Measurements from ENCODE around the gene SOCS2.

GRCh38 chr12:93577222-93577621 is 4.7 kb downstream of the SOCS2 start:
- no peak for TF ChIP-seq EZH2 (IDR thresholded peaks at IDR 0.05)
- TF ChIP-seq, protein P1, sequence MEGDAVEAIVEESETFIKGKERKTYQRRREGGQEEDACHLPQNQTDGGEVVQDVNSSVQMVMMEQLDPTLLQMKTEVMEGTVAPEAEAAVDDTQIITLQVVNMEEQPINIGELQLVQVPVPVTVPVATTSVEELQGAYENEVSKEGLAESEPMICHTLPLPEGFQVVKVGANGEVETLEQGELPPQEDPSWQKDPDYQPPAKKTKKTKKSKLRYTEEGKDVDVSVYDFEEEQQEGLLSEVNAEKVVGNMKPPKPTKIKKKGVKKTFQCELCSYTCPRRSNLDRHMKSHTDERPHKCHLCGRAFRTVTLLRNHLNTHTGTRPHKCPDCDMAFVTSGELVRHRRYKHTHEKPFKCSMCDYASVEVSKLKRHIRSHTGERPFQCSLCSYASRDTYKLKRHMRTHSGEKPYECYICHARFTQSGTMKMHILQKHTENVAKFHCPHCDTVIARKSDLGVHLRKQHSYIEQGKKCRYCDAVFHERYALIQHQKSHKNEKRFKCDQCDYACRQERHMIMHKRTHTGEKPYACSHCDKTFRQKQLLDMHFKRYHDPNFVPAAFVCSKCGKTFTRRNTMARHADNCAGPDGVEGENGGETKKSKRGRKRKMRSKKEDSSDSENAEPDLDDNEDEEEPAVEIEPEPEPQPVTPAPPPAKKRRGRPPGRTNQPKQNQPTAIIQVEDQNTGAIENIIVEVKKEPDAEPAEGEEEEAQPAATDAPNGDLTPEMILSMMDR (IDR thresholded peaks at IDR 0.05 in 2 of 3, conservative IDR thresholded peaks at IDR 0.05 in 1 of 3; ENCODE audit: borderline replicate concordance in 1 of 3, insufficient read depth in 1 of 3, low read depth in 2 of 3, low read length in 2 of 3): no peak
- TF ChIP-seq, protein P2, sequence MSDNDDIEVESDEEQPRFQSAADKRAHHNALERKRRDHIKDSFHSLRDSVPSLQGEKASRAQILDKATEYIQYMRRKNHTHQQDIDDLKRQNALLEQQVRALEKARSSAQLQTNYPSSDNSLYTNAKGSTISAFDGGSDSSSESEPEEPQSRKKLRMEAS (IDR thresholded peaks at IDR 0.05): no peak

Data from HCT116 (cell line).